ENCODE data around the gene PIGS. TPM values are rescaled to one million over a fixed set of nuclear protein-coding genes. Genes with fewer than 3 reads are reported as not detected.

Gene PIGS
- total and polyA plus RNA-seq, 9 of the 15 experiments (the other 6 are each of a cell fraction or from before 2014, with no cell fraction given), result 47.5 to 138 (median 57.6) TPM

DNA sequence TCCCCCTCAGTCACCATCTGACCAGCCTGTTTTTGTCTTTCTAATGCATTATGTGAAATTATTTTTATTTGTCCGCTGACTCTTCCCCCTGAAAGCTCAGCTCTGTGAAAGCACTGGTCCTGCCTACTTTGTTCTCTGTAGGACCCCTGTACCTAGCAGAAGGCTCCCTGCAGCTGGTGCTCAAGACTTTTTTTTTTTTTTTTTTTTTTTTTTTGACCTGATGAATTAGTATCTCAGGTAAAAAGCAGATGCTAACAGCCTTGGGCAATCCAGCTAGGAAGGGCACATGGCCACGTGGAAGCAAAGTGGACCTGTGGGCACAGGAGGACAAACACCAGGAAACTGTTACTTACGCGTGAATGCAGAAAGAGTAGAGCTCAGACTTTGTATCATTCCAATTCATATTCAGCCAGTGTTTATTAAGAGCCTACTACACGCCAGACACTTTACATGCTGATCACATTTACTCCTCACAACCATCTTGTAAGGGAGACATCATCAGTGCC lies 18.3 kb downstream of the PIGS start (continued):
- TF ChIP-seq, protein P1, sequence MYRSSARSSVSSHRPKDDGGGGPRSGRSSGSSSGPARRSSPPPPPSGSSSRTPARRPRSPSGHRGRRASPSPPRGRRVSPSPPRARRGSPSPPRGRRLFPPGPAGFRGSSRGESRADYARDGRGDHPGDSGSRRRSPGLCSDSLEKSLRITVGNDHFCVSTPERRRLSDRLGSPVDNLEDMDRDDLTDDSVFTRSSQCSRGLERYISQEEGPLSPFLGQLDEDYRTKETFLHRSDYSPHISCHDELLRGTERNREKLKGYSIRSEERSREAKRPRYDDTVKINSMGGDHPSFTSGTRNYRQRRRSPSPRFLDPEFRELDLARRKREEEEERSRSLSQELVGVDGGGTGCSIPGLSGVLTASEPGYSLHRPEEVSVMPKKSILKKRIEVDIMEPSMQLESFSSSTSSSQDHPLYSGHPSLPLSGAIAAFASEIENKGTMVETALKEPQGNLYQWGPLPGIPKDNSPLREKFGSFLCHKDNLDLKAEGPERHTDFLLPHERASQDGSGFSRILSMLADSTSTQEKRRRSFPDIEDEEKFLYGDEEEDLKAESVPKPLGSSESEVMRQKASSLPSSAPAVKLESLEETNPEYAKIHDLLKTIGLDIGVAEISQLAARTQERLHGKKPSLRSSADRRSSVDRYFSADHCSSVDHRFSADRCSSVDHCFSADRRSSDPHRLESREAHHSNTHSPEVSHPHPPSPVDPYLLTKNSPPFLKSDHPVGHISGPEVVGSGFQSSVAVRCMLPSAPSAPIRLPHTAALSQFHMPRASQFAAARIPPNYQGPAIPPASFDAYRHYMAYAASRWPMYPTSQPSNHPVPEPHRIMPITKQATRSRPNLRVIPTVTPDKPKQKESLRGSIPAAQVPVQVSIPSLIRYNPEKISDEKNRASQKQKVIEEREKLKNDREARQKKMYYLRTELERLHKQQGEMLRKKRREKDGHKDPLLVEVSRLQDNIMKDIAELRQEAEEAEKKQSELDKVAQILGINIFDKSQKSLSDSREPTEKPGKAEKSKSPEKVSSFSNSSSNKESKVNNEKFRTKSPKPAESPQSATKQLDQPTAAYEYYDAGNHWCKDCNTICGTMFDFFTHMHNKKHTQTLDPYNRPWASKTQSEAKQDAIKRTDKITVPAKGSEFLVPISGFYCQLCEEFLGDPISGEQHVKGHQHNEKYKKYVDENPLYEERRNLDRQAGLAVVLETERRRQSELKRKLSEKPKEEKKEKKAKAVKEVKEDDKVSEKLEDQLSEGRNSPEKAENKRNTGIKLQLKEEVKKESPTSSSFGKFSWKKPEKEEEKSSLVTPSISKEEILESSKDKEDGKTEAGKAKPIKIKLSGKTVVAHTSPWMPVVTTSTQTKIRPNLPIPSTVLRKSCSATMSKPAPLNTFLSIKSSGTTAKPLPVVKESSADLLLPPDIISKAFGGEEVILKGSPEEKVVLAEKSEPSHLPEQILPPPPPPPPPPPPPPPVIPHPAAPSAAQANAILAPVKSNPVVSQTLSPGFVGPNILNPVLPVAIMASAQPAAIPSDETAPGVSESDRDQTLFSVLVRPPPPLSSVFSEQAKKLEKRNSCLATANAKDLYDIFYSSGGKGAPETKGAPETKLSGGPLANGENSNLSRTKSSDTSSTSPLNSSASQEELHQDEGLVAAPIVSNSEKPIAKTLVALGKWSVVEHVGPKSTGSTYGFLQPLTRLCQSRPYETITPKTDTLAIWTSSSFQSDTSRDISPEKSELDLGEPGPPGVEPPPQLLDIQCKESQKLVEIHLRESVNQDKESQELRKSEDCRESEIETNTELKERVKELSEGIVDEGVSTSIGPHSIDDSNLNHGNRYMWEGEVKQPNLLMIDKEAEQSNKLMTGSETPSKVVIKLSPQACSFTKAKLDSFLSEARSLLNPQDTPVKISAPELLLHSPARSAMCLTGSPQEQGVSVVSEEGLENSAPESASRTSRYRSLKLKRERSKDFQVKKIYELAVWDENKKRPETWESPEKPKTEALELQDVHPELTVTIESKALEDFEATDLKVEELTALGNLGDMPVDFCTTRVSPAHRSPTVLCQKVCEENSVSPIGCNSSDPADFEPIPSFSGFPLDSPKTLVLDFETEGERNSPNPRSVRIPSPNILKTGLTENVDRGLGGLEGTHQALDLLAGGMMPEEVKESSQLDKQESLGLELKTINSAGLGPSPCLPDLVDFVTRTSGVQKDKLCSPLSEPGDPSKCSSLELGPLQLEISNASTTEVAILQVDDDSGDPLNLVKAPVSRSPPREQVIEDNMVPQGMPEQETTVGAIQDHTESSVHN (IDR thresholded peaks at IDR 0.05; ENCODE audit: borderline replicate concordance in 1 of 2, low read depth in 1 of 2), result no peak
- TF ChIP-seq PTRF (tag; IDR thresholded peaks at IDR 0.05), result no peak
- TF ChIP-seq, protein P2, sequence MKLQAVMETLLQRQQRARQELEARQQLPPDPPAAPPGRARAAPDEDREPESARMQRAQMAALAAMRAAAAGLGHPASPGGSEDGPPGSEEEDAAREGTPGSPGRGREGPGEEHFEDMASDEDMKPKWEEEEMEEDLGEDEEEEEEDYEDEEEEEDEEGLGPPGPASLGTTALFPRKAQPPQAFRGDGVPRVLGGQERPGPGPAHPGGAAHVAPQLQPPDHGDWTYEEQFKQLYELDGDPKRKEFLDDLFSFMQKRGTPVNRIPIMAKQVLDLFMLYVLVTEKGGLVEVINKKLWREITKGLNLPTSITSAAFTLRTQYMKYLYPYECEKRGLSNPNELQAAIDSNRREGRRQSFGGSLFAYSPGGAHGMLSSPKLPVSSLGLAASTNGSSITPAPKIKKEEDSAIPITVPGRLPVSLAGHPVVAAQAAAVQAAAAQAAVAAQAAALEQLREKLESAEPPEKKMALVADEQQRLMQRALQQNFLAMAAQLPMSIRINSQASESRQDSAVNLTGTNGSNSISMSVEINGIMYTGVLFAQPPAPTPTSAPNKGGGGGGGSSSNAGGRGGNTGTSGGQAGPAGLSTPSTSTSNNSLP (IDR thresholded peaks at IDR 0.05; ENCODE audit: borderline replicate concordance, low read depth, low read length), result no peak
- TF ChIP-seq CEBPB (tag; IDR thresholded peaks at IDR 0.05), result no peak
- no peak for TF ChIP-seq ZNF263 (CRISPR knock-in tag; IDR thresholded peaks at IDR 0.05; ENCODE audit: borderline replicate concordance)
